ENCODE measurements around the gene CLDN4.
A peak's percentile ranks its signal among the peaks of the same experiment; 100 is the strongest.
"Not testable (repeated sequence)": the region's sequence is repeated elsewhere in the genome, so short reads cannot be mapped to it uniquely, and the experiment has no call there.

Gene CLDN4

DNA sequence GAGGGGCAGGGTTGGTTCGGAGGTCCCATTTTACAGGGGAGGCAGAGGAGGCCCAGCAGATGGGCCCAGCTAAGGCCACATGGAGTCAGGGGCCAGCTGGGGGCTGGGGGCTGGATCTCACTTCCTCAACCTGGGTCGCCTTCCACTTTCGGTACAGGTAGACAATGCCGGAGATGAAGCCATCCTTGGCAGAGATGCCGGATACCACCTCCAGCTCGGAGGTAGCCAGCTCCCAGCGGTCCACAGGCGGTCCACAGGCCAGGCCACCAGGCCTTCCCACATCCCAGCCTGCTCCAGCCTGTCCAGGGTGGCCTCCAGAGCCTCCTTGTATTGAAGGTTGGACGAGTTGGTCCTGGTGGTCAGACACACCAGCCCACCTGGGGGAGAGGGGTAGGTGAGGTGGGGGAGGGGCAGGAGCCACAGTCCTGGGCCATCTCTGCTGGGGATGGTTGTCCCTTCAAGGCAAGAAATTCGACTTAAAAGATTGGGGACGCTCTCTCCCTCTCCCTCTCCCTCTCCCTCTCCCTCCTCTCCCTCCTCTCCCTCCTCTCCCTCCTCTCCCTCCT is 3.9 kb downstream of the CLDN4 start:
- TF ChIP-seq, protein P1, sequence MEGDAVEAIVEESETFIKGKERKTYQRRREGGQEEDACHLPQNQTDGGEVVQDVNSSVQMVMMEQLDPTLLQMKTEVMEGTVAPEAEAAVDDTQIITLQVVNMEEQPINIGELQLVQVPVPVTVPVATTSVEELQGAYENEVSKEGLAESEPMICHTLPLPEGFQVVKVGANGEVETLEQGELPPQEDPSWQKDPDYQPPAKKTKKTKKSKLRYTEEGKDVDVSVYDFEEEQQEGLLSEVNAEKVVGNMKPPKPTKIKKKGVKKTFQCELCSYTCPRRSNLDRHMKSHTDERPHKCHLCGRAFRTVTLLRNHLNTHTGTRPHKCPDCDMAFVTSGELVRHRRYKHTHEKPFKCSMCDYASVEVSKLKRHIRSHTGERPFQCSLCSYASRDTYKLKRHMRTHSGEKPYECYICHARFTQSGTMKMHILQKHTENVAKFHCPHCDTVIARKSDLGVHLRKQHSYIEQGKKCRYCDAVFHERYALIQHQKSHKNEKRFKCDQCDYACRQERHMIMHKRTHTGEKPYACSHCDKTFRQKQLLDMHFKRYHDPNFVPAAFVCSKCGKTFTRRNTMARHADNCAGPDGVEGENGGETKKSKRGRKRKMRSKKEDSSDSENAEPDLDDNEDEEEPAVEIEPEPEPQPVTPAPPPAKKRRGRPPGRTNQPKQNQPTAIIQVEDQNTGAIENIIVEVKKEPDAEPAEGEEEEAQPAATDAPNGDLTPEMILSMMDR (conservative IDR thresholded peaks at IDR 0.05; ENCODE audit: low read depth) = no peak
- H3K27ac ChIP-seq = no peak overlapping the region
- ChIA-PET POLR2A (ENCODE audit: low non-redundant PET) (interaction anchor here (1.3 kb wide), 1 partner anchor 96 kb away, joined by 4 read pairs; the partner anchor contains the start of gene ABHD11), CTCF (no interaction called here)
- no peak for DNase-seq (ENCODE audit: low spot score)

DNA sequence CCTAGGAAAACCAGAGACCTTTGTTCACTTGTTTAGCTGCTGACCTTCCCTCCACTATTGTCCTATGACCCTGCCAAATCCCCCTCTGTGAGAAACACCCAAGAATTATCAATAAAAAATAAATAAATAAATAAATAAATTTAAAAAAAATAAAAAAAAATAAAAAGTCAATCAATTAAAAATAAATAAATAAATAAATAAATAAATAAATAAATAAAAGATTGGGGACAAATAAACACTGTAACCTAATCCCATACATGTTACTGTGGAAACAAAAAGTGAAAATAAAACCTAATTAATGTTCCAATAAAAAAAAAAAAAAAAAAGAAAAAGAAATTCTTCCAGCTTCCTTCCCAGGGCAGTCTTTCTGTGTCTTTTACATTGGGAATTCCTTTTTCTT is 6.4 kb downstream of the CLDN4 start:
- DNase-seq (ENCODE audit: low spot score); POLR2A ChIA-PET (ENCODE audit: low non-redundant PET); CTCF ChIA-PET: not testable (repeated sequence)
- H3K27ac ChIP-seq = peak overlapping the region; percentile 87

DNA sequence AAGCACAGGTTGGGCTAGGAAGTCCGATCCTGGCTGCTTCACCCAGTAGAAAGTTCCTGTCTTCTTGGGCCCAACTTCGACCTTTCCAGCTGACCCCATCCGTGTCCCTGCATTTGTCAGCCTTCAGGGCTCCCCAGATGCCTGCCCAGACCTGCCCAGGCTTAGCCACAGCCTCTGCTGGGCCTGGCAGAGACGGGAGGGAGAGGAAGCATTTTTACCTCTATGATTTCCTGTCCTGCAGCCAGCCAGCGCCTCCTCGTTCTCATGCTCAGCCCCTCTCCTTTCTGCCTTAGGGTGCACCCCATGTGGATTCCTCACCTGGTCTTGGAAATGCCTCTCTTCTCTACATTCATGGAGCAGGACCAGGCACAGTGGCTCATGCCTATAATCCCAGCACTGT is 7.8 kb downstream of the CLDN4 start:
- DNase-seq (ENCODE audit: low spot score) = peak; percentile 72
- CTCF ChIA-PET = interaction anchor here (0.5 kb wide), 1 partner anchor 114 kb away, joined by 3 read pairs; no protein-coding TSS in a partner anchor
- POLR2A ChIA-PET (ENCODE audit: low non-redundant PET) = interaction anchor here (0.6 kb wide), 1 partner anchor 18 kb away, joined by 4 read pairs; no protein-coding TSS in a partner anchor

DNA sequence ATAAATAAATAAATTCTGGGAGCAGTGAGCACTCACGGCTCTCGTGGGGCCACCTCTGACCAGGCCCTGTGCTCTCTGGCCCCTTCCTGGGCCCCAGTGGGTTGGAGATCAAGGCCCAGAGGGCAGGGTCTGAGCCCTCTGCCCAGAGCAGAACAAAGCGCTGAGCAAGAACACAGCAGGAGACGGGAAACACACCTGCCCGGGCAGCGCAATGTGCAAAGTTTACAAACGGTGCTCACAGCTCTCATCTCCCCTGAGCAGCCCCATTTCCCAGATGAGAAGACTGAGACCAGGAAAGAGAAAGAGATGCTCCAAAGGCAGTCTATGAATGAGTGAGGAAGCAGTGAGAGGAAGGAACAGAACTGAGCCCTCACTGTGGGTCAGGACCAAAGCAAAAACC is 8.5 kb downstream of the CLDN4 start:
- H3K27ac ChIP-seq = peak overlapping the region; percentile 87
- DNase-seq (ENCODE audit: low spot score) = no peak
- ChIA-PET POLR2A (ENCODE audit: low non-redundant PET) (no interaction called here), CTCF (no interaction called here)
- TF ChIP-seq, protein P1 (conservative IDR thresholded peaks at IDR 0.05; ENCODE audit: low read depth) = no peak

More for the DNA sequence above, 7.8 kb downstream of the CLDN4 start:
- TF ChIP-seq, protein P1 (conservative IDR thresholded peaks at IDR 0.05; ENCODE audit: low read depth) = no peak
- peak overlapping the region; percentile 87 for H3K27ac ChIP-seq

DNA sequence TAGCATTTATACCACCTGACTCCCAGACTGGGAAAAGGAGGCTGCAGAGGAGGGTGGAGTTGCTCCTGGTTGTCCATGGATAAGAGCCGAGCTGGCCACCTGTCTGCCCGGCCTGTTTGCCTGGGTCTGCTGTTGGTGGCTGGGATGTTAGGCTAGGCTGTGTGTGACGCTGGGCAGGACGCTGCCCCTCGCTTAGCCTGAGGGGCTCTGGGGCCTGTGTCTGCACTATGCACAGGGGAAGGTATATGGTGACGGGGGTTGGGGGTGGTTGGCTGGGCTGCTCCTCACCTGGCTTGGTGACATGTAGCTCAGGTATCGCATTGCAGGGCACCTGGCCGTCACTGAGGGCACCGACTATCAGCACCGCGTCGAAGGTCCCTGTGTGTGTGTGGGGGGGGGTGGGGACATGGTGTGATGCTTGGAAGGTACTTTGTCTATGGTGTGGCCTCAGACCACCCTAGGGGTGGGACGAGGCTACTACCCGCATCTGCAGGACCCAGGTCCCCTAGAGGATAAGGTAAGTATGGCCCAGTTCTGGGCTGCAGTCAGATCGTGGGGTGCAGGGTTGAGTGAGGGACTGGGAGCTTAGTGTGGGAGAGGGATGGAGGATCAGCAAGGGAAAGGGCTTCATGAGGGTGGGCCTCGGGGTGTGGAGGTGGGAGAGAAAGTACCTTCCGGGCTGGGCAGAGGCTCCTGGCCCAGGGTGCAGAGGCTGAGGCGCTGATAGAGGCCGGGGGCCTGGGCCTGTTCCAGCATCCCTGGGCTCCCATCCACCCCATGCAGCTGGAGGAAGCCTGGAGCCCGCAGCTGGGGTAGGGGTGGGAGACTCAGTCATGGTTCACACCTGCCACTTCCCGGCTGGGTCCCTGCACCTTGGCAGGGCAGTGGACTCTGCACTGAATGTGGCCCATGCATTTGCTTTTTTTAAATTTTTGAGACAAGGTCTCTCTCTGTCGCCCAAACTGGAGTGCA is 9.2 kb downstream of the CLDN4 start:
- H3K27ac ChIP-seq = peak overlapping the region; percentile 87
- TF ChIP-seq, protein P1 (conservative IDR thresholded peaks at IDR 0.05; ENCODE audit: low read depth) = no peak
- CTCF ChIA-PET = interaction anchor here (0.5 to 0.6 kb wide), 2 partner anchors 212 to 367 kb away, joined by 3 read pairs; no protein-coding TSS in a partner anchor
- DNase-seq (ENCODE audit: low spot score) = no peak
- POLR2A ChIA-PET (ENCODE audit: low non-redundant PET) = no interaction called here

DNA sequence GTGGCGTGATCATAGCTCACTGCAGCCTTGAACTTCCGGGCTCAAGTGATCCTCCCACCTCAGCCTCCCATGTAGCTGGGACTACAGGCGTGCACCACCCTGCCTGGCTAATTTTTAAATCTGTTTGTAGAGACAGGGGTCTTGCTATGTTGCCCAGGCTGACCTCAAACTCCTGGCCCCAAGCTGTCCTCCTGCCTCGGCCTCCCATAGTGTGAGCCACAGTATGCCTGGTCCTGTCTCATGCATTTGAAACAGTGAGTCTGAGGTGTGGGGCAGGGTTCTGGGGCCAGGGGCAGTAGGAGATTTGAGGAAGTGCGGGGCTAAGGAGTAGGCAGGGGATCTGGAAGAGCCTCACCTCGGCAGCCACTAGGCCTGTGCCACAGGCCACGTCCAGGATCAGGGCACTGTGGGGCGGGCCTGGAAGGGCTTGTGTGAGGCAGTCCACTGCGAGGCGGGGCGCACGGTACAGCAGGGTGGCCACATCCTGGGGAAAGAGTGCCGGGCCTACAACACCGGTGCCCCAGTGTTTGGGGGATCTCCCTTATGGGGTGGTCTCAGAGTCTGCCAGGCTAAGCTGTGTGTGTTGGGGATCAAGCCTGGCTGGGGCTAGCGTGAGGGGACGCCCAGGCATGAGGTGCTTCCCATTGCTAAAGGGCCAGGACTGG is 10.1 kb downstream of the CLDN4 start:
- POLR2A ChIA-PET (ENCODE audit: low non-redundant PET) = no interaction called here
- CTCF ChIA-PET = no interaction called here
- TF ChIP-seq, protein P1 (conservative IDR thresholded peaks at IDR 0.05; ENCODE audit: low read depth) = no peak

More for the DNA sequence above, 10.1 kb downstream of the CLDN4 start:
- no peak for DNase-seq (ENCODE audit: low spot score)
- H3K27ac ChIP-seq = peak overlapping the region; percentile 87

Measured in RWPE1 (cell line).